ENCODE measurements around the gene SRP9. TPM values are rescaled to one million over a fixed set of nuclear protein-coding genes. Genes with fewer than 3 reads are reported as not detected.

The SRP9 gene
- total and polyA plus RNA-seq, 11 donors: 147 to 211 (median 171) TPM

DNA sequence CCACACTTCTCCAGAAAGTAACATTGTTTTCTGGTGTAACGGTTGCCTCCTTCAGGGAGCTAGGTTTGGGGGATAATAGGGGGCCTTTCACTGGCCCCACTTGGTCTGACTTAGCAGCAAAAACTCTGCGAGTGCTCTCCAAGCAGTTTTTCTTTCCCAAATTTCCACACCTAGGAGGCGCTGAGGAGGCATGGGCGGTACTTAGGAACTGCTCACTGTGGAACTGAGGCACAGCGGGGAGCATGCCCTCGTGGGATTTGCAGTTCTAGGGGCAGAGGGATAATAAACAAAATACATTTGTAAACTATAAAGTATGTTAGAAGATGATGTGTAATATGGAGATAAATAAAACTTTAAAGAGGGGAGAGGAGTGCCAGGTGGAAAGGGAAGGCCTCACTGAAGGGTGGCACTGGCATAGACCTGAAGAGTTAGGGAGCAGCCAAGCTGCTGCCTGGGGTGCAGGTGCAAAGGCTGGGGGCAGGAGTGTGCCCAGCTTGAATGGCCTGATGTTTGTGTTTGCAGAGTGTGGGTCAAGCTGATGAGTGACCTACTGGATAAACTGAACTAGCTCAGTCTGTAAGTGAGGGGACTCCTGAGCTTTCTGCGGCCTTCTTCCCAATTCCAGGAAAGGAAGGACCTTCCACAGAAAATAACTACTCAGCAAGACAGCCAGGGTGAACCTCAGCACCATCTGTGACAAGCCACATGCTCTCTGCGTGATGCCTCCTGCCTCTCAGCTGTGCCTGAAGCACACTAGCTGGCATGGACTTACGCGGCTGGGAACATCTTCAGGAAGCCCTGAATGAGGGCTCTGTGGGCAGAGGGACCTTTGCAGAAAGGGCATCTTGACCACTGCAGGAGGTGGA, 34.2 kb downstream of the SRP9 start:
- no peaks in the 10 kb centered on the region for H3K9me3 ChIP-seq
- TF ChIP-seq POLR2A (IDR thresholded peaks at IDR 0.05): no peak
- TF ChIP-seq, protein P1, sequence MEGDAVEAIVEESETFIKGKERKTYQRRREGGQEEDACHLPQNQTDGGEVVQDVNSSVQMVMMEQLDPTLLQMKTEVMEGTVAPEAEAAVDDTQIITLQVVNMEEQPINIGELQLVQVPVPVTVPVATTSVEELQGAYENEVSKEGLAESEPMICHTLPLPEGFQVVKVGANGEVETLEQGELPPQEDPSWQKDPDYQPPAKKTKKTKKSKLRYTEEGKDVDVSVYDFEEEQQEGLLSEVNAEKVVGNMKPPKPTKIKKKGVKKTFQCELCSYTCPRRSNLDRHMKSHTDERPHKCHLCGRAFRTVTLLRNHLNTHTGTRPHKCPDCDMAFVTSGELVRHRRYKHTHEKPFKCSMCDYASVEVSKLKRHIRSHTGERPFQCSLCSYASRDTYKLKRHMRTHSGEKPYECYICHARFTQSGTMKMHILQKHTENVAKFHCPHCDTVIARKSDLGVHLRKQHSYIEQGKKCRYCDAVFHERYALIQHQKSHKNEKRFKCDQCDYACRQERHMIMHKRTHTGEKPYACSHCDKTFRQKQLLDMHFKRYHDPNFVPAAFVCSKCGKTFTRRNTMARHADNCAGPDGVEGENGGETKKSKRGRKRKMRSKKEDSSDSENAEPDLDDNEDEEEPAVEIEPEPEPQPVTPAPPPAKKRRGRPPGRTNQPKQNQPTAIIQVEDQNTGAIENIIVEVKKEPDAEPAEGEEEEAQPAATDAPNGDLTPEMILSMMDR (IDR thresholded peaks at IDR 0.05): peak in 10 of 12 donors; percentile 21 to 60 (median 34)
- peak overlapping the region in 11 of 12 donors; percentile 38 to 95 (median 76) for H3K4me3 ChIP-seq
- peaks cover 19 to 68% (median 54%) of the 10 kb centered on the region in 12 donors for H3K4me1 ChIP-seq
- no peaks in the 10 kb centered on the region for H3K36me3 ChIP-seq
- DNase-seq (peak in 1 of 5 donors; percentile 46), ATAC-seq (no peak)
- 57 to 69% (median 65%) methylated on average over 10 of the region's 10 CpGs for WGBS, 4 donors
- H3K27ac ChIP-seq: peak overlapping the region in 11 of 12 donors; percentile 77 to 96 (median 92)
- H3K27me3 ChIP-seq: no peaks in the 10 kb centered on the region
- intact Hi-C loops (cut with DNase I): loop anchor here in 9 of 10 donors (2.0 to 5.0 kb wide), 5 partner anchors 23 to 71 kb away; partner anchors contain the start of genes SRP9 (in 6 of the 9) and TMEM63A (in 2 of the 9)

DNA sequence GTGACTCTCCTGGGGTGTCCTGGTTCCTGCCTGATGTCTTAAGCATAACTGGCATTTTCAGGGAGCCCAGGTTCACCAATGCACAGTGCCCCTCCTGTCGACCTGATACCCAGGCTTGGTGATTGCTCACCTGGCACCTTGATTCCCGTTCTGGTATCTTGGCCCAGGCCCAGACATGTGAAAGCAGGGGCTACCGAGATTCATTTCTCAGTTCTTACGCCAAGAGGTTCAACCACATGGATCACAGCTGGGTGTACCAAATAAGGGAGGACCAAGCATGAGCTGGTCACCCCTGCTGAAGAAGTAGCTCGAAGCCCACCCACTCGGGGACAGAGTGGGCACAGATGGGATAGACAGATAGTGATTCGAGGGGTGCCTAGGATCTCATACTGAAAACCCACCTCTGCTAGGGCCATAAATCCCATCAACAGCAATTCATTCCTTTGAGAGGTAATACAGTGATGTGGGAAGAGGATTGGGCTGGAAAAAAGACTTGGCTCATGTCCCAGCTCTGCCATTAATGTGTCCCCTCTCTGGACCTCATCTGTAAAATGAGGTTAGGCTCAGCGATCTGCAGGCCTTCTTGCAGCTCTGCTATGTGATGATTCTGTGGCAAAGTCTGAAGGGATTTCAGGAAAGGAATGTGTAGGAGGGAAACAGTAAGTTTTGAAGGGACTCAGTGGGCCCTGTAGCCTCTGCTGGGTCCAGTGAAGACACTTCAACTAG, 35.0 kb downstream of the SRP9 start:
- Histone ChIP-seq H3K4me1 (peaks cover 24 to 76% (median 62%) of the 10 kb centered on the region in 12 donors), H3K4me3 (peak overlapping the region in 4 of 12 donors; percentile 15 to 83 (median 49)), H3K27me3 (no peaks in the 10 kb centered on the region), H3K9me3 (no peaks in the 10 kb centered on the region), H3K27ac (peak overlapping the region; percentile 75 to 96 (median 90)), H3K36me3 (no peaks in the 10 kb centered on the region)
- TF ChIP-seq, protein P1 (IDR thresholded peaks at IDR 0.05): no peak
- TF ChIP-seq POLR2A (IDR thresholded peaks at IDR 0.05): no peak
- DNase-seq (no peak), ATAC-seq (no peak)
- WGBS, 4 donors: 72 to 80% (median 75%) methylated on average over 7 to 8 of the region's 8 CpGs
- intact Hi-C loops (cut with DNase I): loop anchor here in 9 of 10 donors (5.0 kb wide), 3 partner anchors 35 to 70 kb away; partner anchors contain the start of genes SRP9 (in 6 of the 9) and TMEM63A (in 1 of the 9)

DNA sequence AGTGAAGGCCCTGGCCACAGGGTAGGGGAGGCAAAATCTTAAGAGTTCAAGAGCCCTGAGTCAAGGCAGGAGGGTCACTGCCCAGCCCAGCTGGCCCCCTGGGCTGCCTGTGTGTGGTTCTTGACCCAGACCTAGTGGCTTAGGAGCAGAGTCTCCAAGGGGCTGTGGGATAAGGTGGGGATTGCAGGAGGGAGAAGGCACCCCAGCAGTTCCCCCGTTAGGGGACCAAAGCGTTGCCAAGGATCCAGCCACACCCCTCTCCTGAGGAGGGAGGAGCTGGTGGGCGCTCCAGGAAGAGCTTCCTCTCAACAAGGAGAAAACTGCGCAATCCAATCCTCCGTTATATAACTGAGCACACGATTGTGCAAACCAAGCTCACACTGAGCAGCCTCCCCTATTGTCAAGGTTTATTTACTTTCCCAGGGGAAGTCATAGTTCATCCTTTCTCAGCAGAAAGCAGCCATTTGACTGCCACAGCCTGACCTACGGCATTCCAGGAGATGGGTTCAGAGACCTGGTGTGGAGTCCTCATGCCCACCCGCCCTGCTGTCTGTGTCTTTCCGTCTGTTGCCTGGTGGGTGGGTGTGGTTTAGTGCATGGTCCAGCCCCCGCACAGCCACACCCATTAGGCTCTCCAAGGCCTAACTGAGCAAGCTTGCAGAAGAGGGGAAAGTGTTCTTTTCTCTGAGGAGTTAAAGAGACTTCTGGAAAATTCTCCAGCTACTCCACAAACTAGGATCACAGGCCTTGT, 35.8 kb downstream of the SRP9 start:
- H3K4me3 ChIP-seq: peak overlapping the region in 6 of 12 donors; percentile 7 to 30 (median 24)

More for the DNA sequence above, 35.8 kb downstream of the SRP9 start:
- peaks cover 27 to 83% (median 70%) of the 10 kb centered on the region in 12 donors for H3K4me1 ChIP-seq
- no peaks in the 10 kb centered on the region for H3K9me3 ChIP-seq
- 40 to 57% (median 54%) methylated on average over 9 to 10 of the region's 10 CpGs for WGBS, 4 donors
- intact Hi-C loops (cut with DNase I): loop anchor here in 9 of 10 donors (5.0 kb wide), 3 partner anchors 34 to 69 kb away; partner anchors contain the start of genes SRP9 (in 6 of the 9) and TMEM63A (in 1 of the 9)
- H3K27ac ChIP-seq: peak overlapping the region; percentile 75 to 96 (median 90)
- ATAC-seq: peak; percentile 22 to 69 (median 41)
- no peaks in the 10 kb centered on the region for H3K27me3 ChIP-seq
- no peaks in the 10 kb centered on the region for H3K36me3 ChIP-seq
- TF ChIP-seq POLR2A (IDR thresholded peaks at IDR 0.05): peak in 1 of 2 donors; percentile 26
- TF ChIP-seq, protein P1 (IDR thresholded peaks at IDR 0.05): no peak
- peak; percentile 72 to 81 (median 74) for DNase-seq

Data from heart left ventricle (tissue), 16 donors.